Sigmoid colon (tissue), 4 donors: ENCODE measurements around the gene GOLGA6C.

Source experiments
- POLR2AphosphoS5 ChIP-seq, 4 donors: sonication (generic); formaldehyde crosslinking; IDR thresholded peaks; one replicate each; pipeline ENCODE4 v1.6.1; 2017; ENCODE audit warnings: antibody characterized with exemption in 4 of 4
- TF ChIP-seq, protein P1 (sequence below), 4 experiments: fragments of 450-650 bp in 3 of 4; fragments of 200-600 bp in 1 of 4; IDR thresholded peaks; one replicate each; pipeline ENCODE4 v1.5.1; 2016 to 2019; ENCODE audit warnings: antibody characterized with exemption in 4 of 4, mild to moderate bottlenecking in 3 of 4, moderate library complexity in 2 of 4

DNA sequence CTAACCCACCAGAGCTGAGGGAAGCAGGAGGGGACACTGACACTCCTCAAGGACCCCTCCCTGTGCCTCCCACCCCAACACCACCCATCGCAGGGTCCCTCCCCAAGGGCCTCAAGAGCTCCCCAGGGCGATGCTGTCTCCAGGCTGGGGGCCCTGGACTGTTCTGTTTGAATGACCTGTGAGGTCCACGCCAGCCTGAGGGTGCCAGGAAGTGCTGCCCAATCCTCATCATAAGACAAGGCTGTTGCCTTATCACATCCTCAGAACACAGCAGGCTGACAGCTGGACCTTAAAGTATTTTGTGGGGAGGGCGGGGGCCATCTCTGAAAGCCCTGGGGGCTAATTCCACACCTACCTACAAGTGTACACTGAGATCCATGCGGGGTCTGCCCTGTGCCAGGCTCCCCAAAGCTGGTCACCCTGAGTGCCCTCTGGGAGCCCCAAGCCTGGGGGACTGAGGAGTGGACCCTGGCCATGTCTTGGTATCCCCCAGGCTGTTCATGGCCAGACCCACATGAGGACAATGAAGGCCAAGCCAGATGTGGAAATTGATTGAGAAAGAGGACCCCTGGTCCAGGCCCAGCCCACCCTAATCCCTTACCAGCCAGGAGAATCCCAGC is 23.8 kb upstream of the GOLGA6C start:
- TF ChIP-seq, protein P1, sequence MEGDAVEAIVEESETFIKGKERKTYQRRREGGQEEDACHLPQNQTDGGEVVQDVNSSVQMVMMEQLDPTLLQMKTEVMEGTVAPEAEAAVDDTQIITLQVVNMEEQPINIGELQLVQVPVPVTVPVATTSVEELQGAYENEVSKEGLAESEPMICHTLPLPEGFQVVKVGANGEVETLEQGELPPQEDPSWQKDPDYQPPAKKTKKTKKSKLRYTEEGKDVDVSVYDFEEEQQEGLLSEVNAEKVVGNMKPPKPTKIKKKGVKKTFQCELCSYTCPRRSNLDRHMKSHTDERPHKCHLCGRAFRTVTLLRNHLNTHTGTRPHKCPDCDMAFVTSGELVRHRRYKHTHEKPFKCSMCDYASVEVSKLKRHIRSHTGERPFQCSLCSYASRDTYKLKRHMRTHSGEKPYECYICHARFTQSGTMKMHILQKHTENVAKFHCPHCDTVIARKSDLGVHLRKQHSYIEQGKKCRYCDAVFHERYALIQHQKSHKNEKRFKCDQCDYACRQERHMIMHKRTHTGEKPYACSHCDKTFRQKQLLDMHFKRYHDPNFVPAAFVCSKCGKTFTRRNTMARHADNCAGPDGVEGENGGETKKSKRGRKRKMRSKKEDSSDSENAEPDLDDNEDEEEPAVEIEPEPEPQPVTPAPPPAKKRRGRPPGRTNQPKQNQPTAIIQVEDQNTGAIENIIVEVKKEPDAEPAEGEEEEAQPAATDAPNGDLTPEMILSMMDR (IDR thresholded peaks at IDR 0.05), result no peak
- TF ChIP-seq POLR2AphosphoS5 (IDR thresholded peaks at IDR 0.05), result no peak
